OCI-LY3 (cell line): ENCODE measurements around the gene OTOG.

Experiments
- EZH2phosphoT487 ChIP-seq: fragments of 200-600 bp; shearing (Covaris generic); IDR thresholded peaks from 2 replicates; pipeline ENCODE4 v1.6.1; 2018; ENCODE audit warnings: antibody characterized with exemption, mixed run types, low read depth
- TF ChIP-seq, protein P1 (sequence below): fragments of 200-600, 300-600 bp; sonication (generic); IDR thresholded peaks from 2 replicates; pipeline ENCODE4 v1.5.1; 2014; ENCODE audit warnings: antibody characterized with exemption, low read length, low read depth

GRCh38 chr11:17528906-17529843 is 17.9 kb upstream of the OTOG start:
- TF ChIP-seq, protein P1, sequence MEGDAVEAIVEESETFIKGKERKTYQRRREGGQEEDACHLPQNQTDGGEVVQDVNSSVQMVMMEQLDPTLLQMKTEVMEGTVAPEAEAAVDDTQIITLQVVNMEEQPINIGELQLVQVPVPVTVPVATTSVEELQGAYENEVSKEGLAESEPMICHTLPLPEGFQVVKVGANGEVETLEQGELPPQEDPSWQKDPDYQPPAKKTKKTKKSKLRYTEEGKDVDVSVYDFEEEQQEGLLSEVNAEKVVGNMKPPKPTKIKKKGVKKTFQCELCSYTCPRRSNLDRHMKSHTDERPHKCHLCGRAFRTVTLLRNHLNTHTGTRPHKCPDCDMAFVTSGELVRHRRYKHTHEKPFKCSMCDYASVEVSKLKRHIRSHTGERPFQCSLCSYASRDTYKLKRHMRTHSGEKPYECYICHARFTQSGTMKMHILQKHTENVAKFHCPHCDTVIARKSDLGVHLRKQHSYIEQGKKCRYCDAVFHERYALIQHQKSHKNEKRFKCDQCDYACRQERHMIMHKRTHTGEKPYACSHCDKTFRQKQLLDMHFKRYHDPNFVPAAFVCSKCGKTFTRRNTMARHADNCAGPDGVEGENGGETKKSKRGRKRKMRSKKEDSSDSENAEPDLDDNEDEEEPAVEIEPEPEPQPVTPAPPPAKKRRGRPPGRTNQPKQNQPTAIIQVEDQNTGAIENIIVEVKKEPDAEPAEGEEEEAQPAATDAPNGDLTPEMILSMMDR, result no peak
- TF ChIP-seq EZH2phosphoT487, result no peak
